H1 (cell line): ENCODE results near the gene SGK1. TPM values are rescaled to one million over a fixed set of nuclear protein-coding genes. Genes with fewer than 3 reads are reported as not detected.

Experiments used
- GTF2F1 ChIP-seq: IDR thresholded peaks from 2 replicates; pipeline ENCODE4 v1.6.1; 2012; ENCODE audit warnings: low read depth, low read length, improper control_type of control experiment, borderline replicate concordance
- SIRT6 ChIP-seq: IDR thresholded peaks from one replicate; pipeline ENCODE4 v1.7.1; 2012; ENCODE audit warnings: low read length, inconsistent platforms
- polyA plus RNA-seq, 7 experiments: library from polyadenylated mRNA; depleted of rRNA in 3 of 7; stranded (reverse) in 5 of 7; unstranded in 2 of 7; fragments of >200 nt in 5 of 7; fragments of 200-250 nt in 2 of 7; gene quantifications; 1 replicate in 5 of 7; 2 replicates in 1 of 7; 4 replicates in 1 of 7; pipeline versions ENCODE4 v1.2.1 to v1.2.3, GENCODE V29; 2011 to 2013; ENCODE audit warnings: missing spikeins in 2 of 7, mixed read lengths in 2 of 7
- total RNA-seq: library from RNA; stranded (reverse); fragmentation: NEBNext Ultra II Directional; extraction: Animal tissue kit (Norgen Biotek cat#: 25700); gene quantifications from 2 replicates; pipeline ENCODE4 v1.2.1, GENCODE V29; 2021

Gene SGK1
- total and polyA plus RNA-seq, 2 of the 8 experiments (the other 6 are each of a cell fraction or from before 2014, with no cell fraction given) = 14.5 to 18.4 TPM

- TF ChIP-seq SIRT6 (no peak), GTF2F1 (no peak)
Observed at GRCh38 chr6:134132494-134133141, 185.3 kb downstream of the SGK1 start (continued).
